Activated CD4-positive, CD25-positive, alpha-beta regulatory T cell treated with anti-CD3 and anti-CD28 coated beads, Interleukin-2, amount 50 U/mL, for 16 hours (primary cell): ENCODE measurements around the gene LTBP2.
A peak's percentile ranks its signal among the peaks of the same experiment; 100 is the strongest.

ENCODE experiments used
- DNase-seq: peaks from one replicate; pipeline ENCODE4 v3.0.0-alpha.2; 2020; ENCODE audit warnings: low read depth, low spot score

Gene LTBP2

GRCh38 chr14:74507085-74507484, 105.0 kb downstream of the LTBP2 start:
- no peak for DNase-seq

DNA sequence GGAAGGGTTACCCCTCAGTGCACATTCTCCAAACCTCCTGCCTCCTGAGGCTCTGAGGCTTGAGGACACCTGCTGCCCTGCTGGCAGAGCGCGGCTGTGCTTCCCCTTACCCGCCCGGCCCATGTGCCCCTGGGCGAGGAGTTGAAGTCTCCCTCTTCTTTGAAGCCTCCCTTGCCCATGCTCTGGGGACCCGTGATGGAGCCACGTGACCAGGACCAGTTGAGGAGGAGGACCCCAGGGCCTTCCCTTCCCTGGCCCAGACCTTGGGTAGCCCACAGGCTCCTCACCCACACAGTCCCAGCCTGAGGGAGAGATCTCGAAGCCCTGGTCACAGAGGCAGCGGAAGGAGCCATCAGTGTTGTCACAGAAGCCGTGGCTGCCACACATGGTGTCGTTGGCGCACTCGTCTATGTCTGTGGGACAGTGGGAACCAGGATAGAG, 105.6 kb downstream of the LTBP2 start:
- no peak for DNase-seq

DNA sequence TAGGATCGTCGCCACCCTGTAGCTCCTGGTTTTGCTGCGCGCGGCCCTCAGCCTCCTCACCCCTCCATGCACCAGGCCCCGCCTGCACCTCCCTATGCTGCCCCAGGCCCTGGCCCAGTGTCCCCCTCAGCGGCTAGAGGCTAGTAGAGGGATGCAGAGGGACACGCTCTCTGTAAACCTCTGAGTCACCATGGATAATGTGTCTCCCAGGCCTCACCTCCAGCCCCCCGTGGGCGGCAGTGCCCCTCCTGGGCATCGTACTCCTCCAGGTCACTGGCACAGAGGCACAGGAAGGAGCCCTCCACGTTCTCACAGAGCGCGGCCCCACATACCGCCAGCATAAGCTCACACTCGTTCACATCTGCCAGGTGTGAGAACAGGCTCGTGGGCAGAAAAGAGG, 106.2 kb downstream of the LTBP2 start:
- no peak for DNase-seq

DNA sequence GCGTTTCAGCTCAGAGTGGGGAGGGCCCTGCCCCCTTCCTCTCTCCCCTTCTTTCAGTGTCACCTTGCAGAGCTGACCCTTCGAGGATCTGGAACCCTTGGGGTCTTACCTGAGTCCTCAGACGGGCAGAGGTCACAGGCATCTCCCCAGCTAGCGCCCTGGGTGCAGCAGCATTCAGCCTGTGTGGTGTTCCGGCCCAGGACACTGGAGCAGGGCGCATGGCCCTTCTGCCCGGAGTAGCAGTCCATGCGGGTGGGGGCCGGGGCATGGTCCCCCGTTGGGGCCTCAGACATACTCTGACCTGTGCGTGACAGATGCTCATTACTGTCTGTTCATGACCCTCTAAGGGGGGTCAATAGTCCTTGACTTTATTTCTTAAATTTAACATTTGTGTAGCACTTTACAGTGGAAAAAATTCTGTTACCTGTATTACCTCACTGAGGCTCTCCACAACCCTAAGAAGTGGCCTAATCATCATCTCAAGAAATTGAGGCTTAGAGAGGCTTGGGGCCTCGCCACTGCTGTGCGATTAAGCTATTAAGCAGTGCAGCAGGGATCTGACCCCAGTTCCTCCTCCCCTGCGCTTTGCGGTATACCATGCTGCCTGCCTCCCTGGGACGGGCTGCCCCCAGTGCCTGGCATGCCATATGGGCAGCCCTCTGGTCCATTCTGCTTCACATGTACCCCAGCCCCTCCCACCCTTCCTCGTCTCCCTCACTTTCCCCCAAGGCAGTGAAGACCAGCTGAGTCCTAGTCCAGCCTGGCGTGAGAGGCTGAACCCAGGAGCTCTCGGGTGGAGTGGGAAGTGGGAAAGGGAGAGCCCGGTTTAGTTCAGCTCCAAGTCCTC, 106.9 kb downstream of the LTBP2 start:
- DNase-seq = no peak

DNA sequence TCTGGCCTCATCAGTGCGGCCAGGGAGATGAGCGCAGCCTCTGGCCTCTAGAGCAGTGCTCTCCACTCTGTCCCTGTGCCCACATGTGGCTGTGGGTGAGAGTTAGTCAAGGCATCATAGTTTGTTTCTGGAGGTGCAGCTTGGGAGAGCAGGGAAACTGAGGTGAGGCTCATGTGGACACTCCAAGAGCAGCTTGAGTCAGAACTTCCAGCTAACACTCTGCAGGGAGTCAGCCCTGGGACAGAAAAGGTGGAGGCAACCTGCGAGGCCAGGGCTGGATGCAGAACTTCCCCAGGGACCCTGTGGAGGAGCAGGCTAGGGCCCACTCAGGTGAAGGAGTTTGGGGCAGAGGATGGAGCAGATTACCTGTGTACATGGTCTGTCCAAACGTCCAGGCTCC, 107.6 kb downstream of the LTBP2 start:
- no peak for DNase-seq

- DNase-seq = no peak
Observed at GRCh38 chr14:74503938-74504335, 108.1 kb downstream of the LTBP2 start.

- no peak for DNase-seq
Observed at GRCh38 chr14:74503291-74503937, 108.6 kb downstream of the LTBP2 start.

DNA sequence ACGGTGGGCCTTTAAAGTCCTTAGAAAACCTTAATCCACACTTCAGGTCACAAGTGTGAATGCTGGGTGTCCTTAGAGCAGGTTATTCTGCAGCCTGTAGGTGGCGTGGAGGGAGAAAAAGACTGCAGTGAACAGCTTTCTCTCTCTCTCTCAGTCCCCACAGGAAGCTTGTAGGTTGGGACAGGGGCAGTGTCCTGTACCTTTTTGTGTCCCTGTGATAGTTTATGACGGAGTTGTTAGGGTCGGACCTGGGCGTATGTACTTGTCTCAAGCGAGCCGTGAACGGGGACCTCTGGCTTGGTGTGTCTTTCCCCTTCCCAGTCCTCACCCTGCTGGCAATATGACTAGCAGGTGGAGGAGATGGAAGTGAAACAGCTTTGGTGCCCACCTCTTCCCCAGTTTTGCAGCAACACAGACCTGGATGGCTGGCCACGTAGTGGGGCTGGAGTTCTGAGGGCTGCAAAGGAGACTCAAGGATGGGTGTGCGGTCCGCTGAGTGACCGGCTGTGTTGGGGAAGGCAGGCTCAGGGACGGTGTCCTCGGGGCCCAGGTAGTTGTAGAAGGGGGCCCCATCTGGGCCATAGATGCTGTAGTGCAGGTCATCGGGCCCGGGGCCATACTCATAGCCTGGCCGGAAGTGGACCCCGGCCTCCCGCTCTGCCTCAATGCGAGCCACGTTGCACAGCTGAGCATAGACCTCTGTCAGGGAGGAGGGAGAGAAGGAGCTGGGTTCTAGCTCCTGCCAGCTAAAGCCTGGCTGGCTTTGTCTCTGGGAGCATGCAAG, 109.6 kb downstream of the LTBP2 start:
- no peak for DNase-seq

DNA sequence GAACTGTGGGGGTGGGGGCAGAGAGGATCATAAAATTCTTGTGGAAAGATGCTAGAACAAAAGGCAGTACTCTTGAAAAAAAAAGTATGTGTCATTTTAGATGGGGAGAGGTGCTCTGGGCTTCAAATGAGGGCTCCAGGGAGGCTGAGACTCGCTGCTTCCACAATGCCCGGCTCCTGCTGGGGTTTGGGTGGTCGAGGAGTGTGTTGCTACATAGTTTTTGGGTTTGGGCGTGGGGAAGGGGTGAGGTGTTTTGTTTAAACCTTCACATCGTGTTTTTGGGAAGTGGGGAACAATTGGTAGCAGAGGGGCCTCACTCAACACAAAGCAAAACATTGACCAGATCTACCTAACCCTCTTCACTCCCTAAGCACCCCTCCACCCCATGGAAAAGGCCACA, 110.3 kb downstream of the LTBP2 start:
- DNase-seq = no peak

- DNase-seq = no peak
Observed at GRCh38 chr14:74501135-74501614, 110.9 kb downstream of the LTBP2 start.

- DNase-seq = no peak
Observed at GRCh38 chr14:74500417-74501134, 111.5 kb downstream of the LTBP2 start.

- no peak for DNase-seq
Observed at GRCh38 chr14:74495356-74495755, 116.7 kb downstream of the LTBP2 start.

DNA sequence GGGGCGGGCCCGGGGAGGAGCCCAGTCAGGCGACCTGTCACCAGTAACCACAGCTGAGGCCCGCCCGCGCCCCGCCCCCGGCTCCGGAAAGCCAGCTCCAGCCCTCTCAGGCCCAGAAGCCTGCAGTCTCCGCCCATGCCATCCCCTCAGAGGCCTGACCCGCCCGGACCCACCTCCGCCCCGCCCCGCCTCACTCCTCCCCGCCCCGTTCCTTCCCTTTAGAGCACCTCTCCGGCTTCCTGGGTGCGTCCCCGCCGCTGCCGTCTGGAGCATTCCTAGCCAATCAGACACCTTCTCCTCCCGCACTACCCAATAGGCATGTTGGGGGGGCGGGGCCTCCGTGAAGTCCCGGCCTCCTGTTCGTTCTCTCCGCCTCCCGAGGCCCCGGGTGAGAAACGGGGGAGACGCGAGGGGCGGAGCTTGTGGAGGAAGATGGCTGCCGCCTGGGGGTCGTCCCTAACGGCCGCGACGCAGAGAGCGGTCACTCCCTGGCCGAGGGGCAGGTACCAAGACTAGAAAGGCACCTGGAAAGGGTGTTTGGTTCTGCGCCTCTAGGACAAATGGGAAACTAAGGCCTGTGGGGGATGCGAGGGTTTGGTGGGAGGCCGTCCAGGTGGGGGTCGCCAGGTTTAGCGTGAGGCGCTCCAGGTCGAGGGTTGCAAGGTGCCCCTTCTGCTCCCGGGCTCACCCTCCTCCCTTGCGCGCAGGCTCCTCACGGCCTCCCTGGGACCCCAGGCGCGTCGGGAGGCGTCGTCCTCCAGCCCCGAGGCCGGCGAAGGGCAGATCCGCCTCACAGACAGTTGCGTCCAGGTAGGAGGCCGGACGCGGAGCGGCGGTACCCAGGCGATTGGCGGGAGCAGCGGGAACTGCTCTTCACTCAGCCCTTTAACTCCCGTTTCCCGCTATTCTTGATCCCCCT, 118.4 kb downstream of the LTBP2 start, which contains the start of gene ISCA2:
ISCA2 (plus strand) TSS at position 423 of the 919 bp plus-strand sequence; CDS start at position 433, 10 bp downstream.
- DNase-seq = peak; percentile 98

DNA sequence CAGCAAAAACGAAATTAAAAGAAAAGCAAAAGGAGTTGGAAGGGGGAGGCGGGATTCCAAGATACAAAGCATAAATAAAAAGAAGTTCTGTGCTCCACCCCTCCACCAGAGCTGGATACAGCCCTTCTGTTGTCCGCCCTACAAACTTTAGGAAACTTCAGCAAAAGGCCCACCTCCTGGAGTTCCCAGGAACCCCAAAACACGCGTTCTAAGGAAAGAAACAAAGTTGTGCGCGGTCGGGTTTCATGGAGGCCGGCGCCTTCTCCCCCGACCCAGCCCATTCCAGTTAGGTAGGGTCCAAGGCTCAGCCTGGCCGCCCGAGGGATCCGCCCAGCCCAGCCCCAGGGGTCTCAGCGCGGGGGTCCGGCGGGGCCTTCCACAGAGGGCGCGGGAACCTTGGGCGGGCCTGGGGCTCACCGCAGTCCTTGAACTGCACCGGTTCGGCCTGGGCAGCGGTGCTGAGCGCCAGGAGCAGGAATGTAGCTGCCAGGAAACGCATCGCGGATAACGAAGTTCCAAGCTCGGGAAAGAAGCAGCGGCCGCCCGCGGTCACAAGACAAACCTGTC, 119.2 kb downstream of the LTBP2 start, which contains the start of gene NPC2:
NPC2 (minus strand) TSS at position 530 of the 567 bp plus-strand sequence; CDS start at position 499, 31 bp downstream.
- DNase-seq = no peak

DNA sequence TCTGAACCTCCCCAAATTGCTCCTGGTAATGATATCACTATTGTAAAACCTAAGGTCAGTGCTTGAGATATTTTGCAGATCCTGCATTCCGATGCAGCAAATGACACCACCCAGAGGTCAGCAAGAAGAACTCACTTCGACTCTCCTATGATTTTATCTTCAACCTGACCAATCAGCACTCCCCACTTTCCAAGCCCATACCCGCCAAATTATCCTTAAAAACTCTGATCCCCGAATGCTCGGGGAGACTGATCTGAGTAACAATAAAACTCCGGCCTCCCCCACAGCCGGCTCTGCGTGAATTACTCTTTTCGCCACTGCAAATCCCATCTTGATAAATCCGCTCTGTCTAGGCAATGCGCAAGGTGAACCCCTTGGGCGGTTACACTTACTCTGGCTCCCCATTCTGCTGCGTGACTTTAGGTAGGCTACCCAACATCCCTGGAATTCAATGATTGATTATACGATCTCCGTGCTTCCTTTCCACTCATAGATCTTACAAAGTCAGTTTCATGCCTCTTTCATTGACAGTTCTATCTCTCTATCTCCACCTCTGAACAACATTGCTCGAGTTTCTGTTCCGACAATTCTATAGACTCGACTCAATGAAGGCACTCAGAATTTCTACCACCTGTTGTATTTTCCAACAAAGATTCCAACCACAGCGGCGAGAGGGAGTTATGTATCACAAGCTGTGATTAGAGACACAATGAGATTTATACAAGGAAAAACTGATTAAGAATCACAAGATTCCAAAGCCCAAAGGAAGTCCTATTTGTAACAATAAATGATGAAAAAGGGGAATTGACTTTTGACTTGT, 119.9 kb downstream of the LTBP2 start:
- DNase-seq = no peak

DNA sequence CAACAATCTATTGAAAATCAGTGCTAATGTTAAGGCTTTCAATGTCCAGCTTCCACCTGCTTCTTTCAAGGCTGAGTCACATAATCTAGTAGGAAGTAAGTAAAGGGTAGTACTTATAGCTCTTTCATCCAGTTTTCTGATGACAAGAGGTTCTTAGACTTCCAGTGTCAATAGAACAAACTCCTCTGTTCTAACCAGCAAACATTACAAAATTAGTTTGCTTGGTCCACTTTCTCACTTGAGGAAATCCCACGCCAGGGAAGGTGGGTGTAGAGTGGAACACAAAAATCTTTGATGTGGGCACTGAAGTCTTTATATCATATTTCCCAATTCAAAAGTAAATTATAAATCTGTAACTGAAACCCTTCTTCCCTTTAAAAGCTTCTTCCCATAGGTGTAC, 121.6 kb downstream of the LTBP2 start:
- DNase-seq = no peak

- DNase-seq = no peak
Observed at GRCh38 chr14:74488786-74489397, 123.1 kb downstream of the LTBP2 start.

DNA sequence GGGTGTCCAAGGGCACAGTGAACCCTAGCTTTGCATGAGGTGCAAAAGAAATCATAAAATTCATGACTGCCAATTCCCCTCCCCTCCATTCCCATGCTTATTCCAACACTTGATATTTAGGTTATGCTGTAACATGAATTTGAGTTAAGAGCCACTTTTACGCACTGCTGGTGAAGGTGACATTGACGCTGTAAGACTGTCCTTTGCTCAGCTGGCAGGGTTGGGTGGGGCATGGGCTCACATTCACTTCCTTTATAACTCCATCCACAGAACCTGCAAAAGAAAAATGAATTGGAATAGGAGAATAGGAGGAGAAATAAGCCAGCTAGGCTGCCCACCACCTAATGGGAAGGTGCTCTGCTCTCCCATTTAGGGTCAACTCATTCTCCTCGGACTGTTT, 125.9 kb downstream of the LTBP2 start:
- DNase-seq = no peak
